Tibial nerve (tissue), 4 donors: ENCODE data around the gene CLMP.

ENCODE experiments used
- EP300 ChIP-seq, 2 donors: sonication (generic); formaldehyde crosslinking; IDR thresholded peaks; one replicate each; pipeline ENCODE4 v1.6.1; 2017; ENCODE audit warnings: antibody characterized with exemption in 2 of 2, mild to moderate bottlenecking in 1 of 2
- POLR2A ChIP-seq, 2 donors: fragments of 450-650 bp; IDR thresholded peaks; one replicate each; pipeline ENCODE4 v1.6.1; 2017; ENCODE audit warnings: antibody characterized with exemption in 2 of 2, mild to moderate bottlenecking in 2 of 2, moderate library complexity in 2 of 2
- TF ChIP-seq, protein P1 (sequence below), 5 experiments: fragments of 200-600 bp in 3 of 5; fragments of 450-650 bp in 2 of 5; sonication (generic) in 3 of 5; IDR thresholded peaks; one replicate each; pipeline ENCODE4 v1.5.1; 2016 to 2019; ENCODE audit warnings: antibody characterized with exemption in 5 of 5, mild to moderate bottlenecking in 3 of 5, moderate library complexity in 2 of 5

DNA sequence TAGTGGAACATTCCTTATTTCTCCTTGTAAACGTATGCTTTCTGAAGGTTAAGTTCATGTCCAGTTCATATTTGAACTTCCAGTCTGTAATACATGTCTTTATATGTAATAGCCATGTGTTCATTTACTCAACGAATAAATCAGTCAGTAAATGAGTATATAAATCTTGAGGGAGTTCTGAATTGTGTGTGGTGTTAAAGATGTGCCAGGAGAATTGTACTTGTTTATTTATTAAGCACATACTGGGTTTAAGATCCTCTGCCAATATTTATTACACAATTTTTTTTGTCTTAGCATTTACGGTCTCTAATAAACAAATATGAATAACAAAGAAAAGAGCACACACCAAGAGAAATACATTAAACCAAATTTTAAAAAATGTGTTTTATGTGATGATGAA, 26.5 kb upstream of the CLMP start:
- TF ChIP-seq, protein P1, sequence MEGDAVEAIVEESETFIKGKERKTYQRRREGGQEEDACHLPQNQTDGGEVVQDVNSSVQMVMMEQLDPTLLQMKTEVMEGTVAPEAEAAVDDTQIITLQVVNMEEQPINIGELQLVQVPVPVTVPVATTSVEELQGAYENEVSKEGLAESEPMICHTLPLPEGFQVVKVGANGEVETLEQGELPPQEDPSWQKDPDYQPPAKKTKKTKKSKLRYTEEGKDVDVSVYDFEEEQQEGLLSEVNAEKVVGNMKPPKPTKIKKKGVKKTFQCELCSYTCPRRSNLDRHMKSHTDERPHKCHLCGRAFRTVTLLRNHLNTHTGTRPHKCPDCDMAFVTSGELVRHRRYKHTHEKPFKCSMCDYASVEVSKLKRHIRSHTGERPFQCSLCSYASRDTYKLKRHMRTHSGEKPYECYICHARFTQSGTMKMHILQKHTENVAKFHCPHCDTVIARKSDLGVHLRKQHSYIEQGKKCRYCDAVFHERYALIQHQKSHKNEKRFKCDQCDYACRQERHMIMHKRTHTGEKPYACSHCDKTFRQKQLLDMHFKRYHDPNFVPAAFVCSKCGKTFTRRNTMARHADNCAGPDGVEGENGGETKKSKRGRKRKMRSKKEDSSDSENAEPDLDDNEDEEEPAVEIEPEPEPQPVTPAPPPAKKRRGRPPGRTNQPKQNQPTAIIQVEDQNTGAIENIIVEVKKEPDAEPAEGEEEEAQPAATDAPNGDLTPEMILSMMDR (IDR thresholded peaks at IDR 0.05): no peak
- TF ChIP-seq POLR2A (IDR thresholded peaks at IDR 0.05): no peak
- no peak for TF ChIP-seq EP300 (IDR thresholded peaks at IDR 0.05)
